HepG2 (cell line): Measurements from ENCODE around the gene ANXA7.

Source experiments
- AHR ChIP-seq: IDR thresholded peaks from 2 replicates; pipeline ENCODE4 v1.6.1; 2018; ENCODE audit warnings: missing genetic modification reagents, missing compliant biosample characterization
- CTCF ChIP-seq: sonication (generic); formaldehyde crosslinking; IDR thresholded peaks from 2 replicates; pipeline ENCODE4 v1.5.0; 2020; ENCODE audit warnings: mild to moderate bottlenecking, missing genetic modification reagents, moderate library complexity
- FOXK2 ChIP-seq: fragments of 450-650 bp; IDR thresholded peaks from 2 replicates; pipeline ENCODE4 v1.6.1; 2016
- HNRNPL ChIP-seq: fragments of 200-400 bp; formaldehyde crosslinking; IDR thresholded peaks from 2 replicates; pipeline ENCODE4 v1.6.1; 2017; ENCODE audit warnings: mild to moderate bottlenecking, low read depth, low read length
- POLR2A ChIP-seq, 2 experiments: IDR thresholded peaks; 2 replicates each; pipeline ENCODE4 v1.6.1; 2011; ENCODE audit warnings: low read depth in 2 of 2, low read length in 2 of 2, mild to moderate bottlenecking in 1 of 2, moderate library complexity in 1 of 2; ENCODE audit not compliant: insufficient read depth in 1 of 2
- TAF1 ChIP-seq: sonication (generic); formaldehyde crosslinking; IDR thresholded peaks from 2 replicates; pipeline ENCODE4 v1.4.0; 2020; ENCODE audit warnings: missing genetic modification reagents
- ZNF138 ChIP-seq: sonication (generic); formaldehyde crosslinking; IDR thresholded peaks from 2 replicates; pipeline ENCODE4 v1.5.0; 2020; ENCODE audit warnings: mild to moderate bottlenecking, low read depth, missing genetic modification reagents

- TF ChIP-seq TAF1, result no peak
- TF ChIP-seq AHR (CRISPR knock-in tag), result no peak
- TF ChIP-seq FOXK2, result no peak
- TF ChIP-seq CTCF (CRISPR knock-in tag), result no peak
- TF ChIP-seq ZNF138 (CRISPR knock-in tag), result no peak
- TF ChIP-seq HNRNPL, result no peak
- no peak for TF ChIP-seq POLR2A (IDR thresholded peaks at IDR 0.05; ENCODE audit: insufficient read depth in 1 of 2, low read depth in 2 of 2, low read length in 2 of 2)
These were observed 35.3 kb upstream of the ANXA7 start for GRCh38 chr10:73449113-73449512.
